Measurements from ENCODE around the gene SLC6A18. TPM values are rescaled to one million over a fixed set of nuclear protein-coding genes. Genes with fewer than 3 reads are reported as not detected.
A peak's percentile ranks its signal among the peaks of the same experiment; 100 is the strongest.

Gene SLC6A18
- total and polyA plus RNA-seq, 10 of the 15 experiments (the other 5 are each of a cell fraction or from before 2014, with no cell fraction given): not detected

- Histone ChIP-seq H3K27ac (ENCODE audit: control insufficient read depth, insufficient read depth) (no peak overlapping the region), H4K20me1 (ENCODE audit: control insufficient read depth, insufficient read depth) (no peaks in the 10 kb centered on the region; the same call in 1 of the 2 replicates), H3K27me3 (replicated peaks in 1 of 2; ENCODE audit: control insufficient read depth in 2 of 2, insufficient read depth in 2 of 2, low read length in 1 of 2) (no peaks in the 10 kb centered on the region), H3K79me2 (ENCODE audit: control insufficient read depth, insufficient read depth, low read length) (no peaks in the 10 kb centered on the region), H3K4me1 (ENCODE audit: control insufficient read depth, insufficient read depth, low read length) (peaks cover 3% of the 10 kb centered on the region; the same call in 1 of the 2 replicates), H3K9me3 (replicated peaks; ENCODE audit: control insufficient read depth, insufficient read depth, low read length) (no peaks in the 10 kb centered on the region; the same call in 2 of the 3 replicates), H3K9ac (ENCODE audit: control insufficient read depth, insufficient read depth, low read length) (no peak overlapping the region), H3K4me3 (no peak overlapping the region), H2AFZ (ENCODE audit: control insufficient read depth, low read depth, low read length) (no peak overlapping the region), H3K36me3 (ENCODE audit: control insufficient read depth in 2 of 2, insufficient read depth in 2 of 2, low read length in 1 of 2) (peaks cover 0 to 10% of the 10 kb centered on the region in 2 experiments; a peak in 2 of 4 replicates), H3K4me2 (ENCODE audit: control insufficient read depth, insufficient read depth) (no peak overlapping the region)
- DNase-seq (ENCODE audit: low read depth, low spot score) (no peak), FAIRE-seq (no peak), ATAC-seq (peak; percentile 53)
- SMC1A ChIA-PET (ENCODE audit: uncharacterized antibody, unreplicated experiment): no interaction called here
- BruUV-seq (replicated peaks): no TSS peak
- WGBS (ENCODE audit: insufficient coverage, insufficient replicate concordance, low lambda C conversion rate, missing lambda C conversion rate): 77% methylated on average over 13 of the region's 13 CpGs
- intact Hi-C loops (cut with micrococcal nuclease; ENCODE audit: unreplicated experiment) (no loop called here), in situ Hi-C loops (cut with MboI) (no loop called here)
- POLR2A ChIA-PET: no interaction called here
- TF ChIP-seq RUNX3 (IDR thresholded peaks at IDR 0.05; ENCODE audit: low read length) (peak; percentile 65), SUPT20H (IDR thresholded peaks at IDR 0.05; ENCODE audit: borderline replicate concordance, control insufficient read depth, low read depth, low read length) (no peak)
- RAD21 ChIA-PET (ENCODE audit: unreplicated experiment): no interaction called here
- CTCF ChIA-PET: no interaction called here
These were observed 43.5 kb downstream of the SLC6A18 start for GRCh38 chr5:1268666-1269065.

GRCh38 chr5:1270426-1270825 is 45.2 kb downstream of the SLC6A18 start:
- H4K20me1 ChIP-seq (ENCODE audit: control insufficient read depth, insufficient read depth): no peaks in the 10 kb centered on the region; the same call in 1 of the 2 replicates
- peaks cover 3% of the 10 kb centered on the region; the same call in 1 of the 2 replicates for H3K4me1 ChIP-seq (ENCODE audit: control insufficient read depth, insufficient read depth, low read length)
- POLR2A ChIA-PET: no interaction called here
- H3K4me3 ChIP-seq: no peak overlapping the region
- intact Hi-C loops (cut with micrococcal nuclease; ENCODE audit: unreplicated experiment) (no loop called here), in situ Hi-C loops (cut with MboI) (no loop called here)
- H3K36me3 ChIP-seq (ENCODE audit: control insufficient read depth in 2 of 2, insufficient read depth in 2 of 2, low read length in 1 of 2): peaks cover 0 to 16% of the 10 kb centered on the region in 2 experiments; a peak in 2 of 4 replicates
- no peaks in the 10 kb centered on the region; the same call in 2 of the 3 replicates for H3K9me3 ChIP-seq (replicated peaks; ENCODE audit: control insufficient read depth, insufficient read depth, low read length)
- DNase-seq (ENCODE audit: low read depth, low spot score) (no peak), ATAC-seq (no peak), FAIRE-seq (no peak)
- H3K27me3 ChIP-seq (replicated peaks in 1 of 2; ENCODE audit: control insufficient read depth in 2 of 2, insufficient read depth in 2 of 2, low read length in 1 of 2): no peaks in the 10 kb centered on the region
- CTCF ChIA-PET: no interaction called here
- H3K4me2 ChIP-seq (ENCODE audit: control insufficient read depth, insufficient read depth): no peak overlapping the region
- H2AFZ ChIP-seq (ENCODE audit: control insufficient read depth, low read depth, low read length): no peak overlapping the region
- BruUV-seq (replicated peaks): no TSS peak
- H3K9ac ChIP-seq (ENCODE audit: control insufficient read depth, insufficient read depth, low read length): no peak overlapping the region
- SMC1A ChIA-PET (ENCODE audit: uncharacterized antibody, unreplicated experiment): no interaction called here
- no peak overlapping the region for H3K27ac ChIP-seq (ENCODE audit: control insufficient read depth, insufficient read depth)
- H3K79me2 ChIP-seq (ENCODE audit: control insufficient read depth, insufficient read depth, low read length): no peaks in the 10 kb centered on the region
- no peak for TF ChIP-seq PAX8 (IDR thresholded peaks at IDR 0.05)
- TF ChIP-seq NR2C2 (IDR thresholded peaks at IDR 0.05; ENCODE audit: borderline replicate concordance, control insufficient read depth, insufficient read length, low read depth): no peak
- TF ChIP-seq FOS (IDR thresholded peaks at IDR 0.05; ENCODE audit: borderline replicate concordance, extremely low read depth, insufficient read length): no peak
- TF ChIP-seq SREBF2 (IDR thresholded peaks at IDR 0.05; ENCODE audit: low read length): no peak
- TF ChIP-seq SMAD5 (IDR thresholded peaks at IDR 0.05; ENCODE audit: low read depth): no peak
- RAD21 ChIA-PET (ENCODE audit: unreplicated experiment): no interaction called here
- 89% methylated on average over 20 of the region's 22 CpGs for WGBS (ENCODE audit: insufficient coverage, insufficient replicate concordance, low lambda C conversion rate, missing lambda C conversion rate)
